Osteoblast (primary cell): ENCODE measurements around the gene PLA2G4B. TPM values are rescaled to one million over a fixed set of nuclear protein-coding genes. Genes with fewer than 3 reads are reported as not detected.
A peak's percentile ranks its signal among the peaks of the same experiment; 100 is the strongest.

Experiments used
- DNase-seq: peaks from one replicate; pipeline ENCODE4 v3.0.0; 2011; ENCODE audit warnings: low spot score, mixed read lengths; ENCODE audit not compliant: insufficient read length; ENCODE audit errors: missing footprints
- H2AFZ ChIP-seq: 2 replicates; pipeline ENCODE4 v1.6.0; 2011; ENCODE audit warnings: mild to moderate bottlenecking, low read length
- H3K27ac ChIP-seq: 2 replicates; pipeline ENCODE4 v1.5.1; 2011; ENCODE audit warnings: mild to moderate bottlenecking, low read depth, low read length, moderate library complexity
- H3K27me3 ChIP-seq: 2 replicates; pipeline ENCODE4 v1.6.0; 2012; ENCODE audit warnings: mild to moderate bottlenecking, control low read depth, inconsistent platforms, low read length, moderate library complexity; ENCODE audit not compliant: insufficient read depth
- H3K36me3 ChIP-seq: 2 replicates; pipeline ENCODE4 v1.5.1; 2011; ENCODE audit warnings: mild to moderate bottlenecking, low read length, control low read depth, moderate library complexity; ENCODE audit not compliant: insufficient read depth
- H3K4me1 ChIP-seq: 2 replicates; pipeline ENCODE4 v1.5.1; 2011; ENCODE audit warnings: mild to moderate bottlenecking, low read length, control low read depth, moderate library complexity; ENCODE audit not compliant: insufficient read depth
- H3K4me2 ChIP-seq: 2 replicates; pipeline ENCODE4 v1.6.0; 2011; ENCODE audit warnings: mild to moderate bottlenecking, low read length; ENCODE audit not compliant: insufficient read depth
- H3K4me3 ChIP-seq: fragments of 200-600 bp; sonication (generic); 3 replicates; pipeline ENCODE4 v1.5.1; 2012; ENCODE audit warnings: mild to moderate bottlenecking, low read length, inconsistent platforms; ENCODE audit not compliant: insufficient read depth
- H3K79me2 ChIP-seq: 2 replicates; pipeline ENCODE4 v1.6.0; 2012; ENCODE audit warnings: mild to moderate bottlenecking, low read length, control low read depth, inconsistent platforms; ENCODE audit not compliant: insufficient read depth
- H3K9me3 ChIP-seq: 2 replicates; pipeline ENCODE4 v1.5.1; 2011; ENCODE audit warnings: low read depth, low read length, control low read depth
- H4K20me1 ChIP-seq: 2 replicates; pipeline ENCODE4 v1.6.0; 2012; ENCODE audit warnings: mild to moderate bottlenecking, low read length, control low read depth; ENCODE audit not compliant: insufficient read depth
- total RNA-seq: library from RNA; depleted of rRNA; stranded (reverse); fragments of >200 nt; gene quantifications from 2 replicates; pipeline ENCODE4 v1.2.3, GENCODE V29; 2012
- TF ChIP-seq, protein P1 (sequence below): IDR thresholded peaks from 2 replicates; pipeline ENCODE4 v1.5.1; 2011; ENCODE audit warnings: mild to moderate bottlenecking, low read depth, low read length, moderate library complexity; ENCODE audit errors: extremely low read depth

The PLA2G4B gene
- total RNA-seq, 1 donor = 0.72 TPM

DNA sequence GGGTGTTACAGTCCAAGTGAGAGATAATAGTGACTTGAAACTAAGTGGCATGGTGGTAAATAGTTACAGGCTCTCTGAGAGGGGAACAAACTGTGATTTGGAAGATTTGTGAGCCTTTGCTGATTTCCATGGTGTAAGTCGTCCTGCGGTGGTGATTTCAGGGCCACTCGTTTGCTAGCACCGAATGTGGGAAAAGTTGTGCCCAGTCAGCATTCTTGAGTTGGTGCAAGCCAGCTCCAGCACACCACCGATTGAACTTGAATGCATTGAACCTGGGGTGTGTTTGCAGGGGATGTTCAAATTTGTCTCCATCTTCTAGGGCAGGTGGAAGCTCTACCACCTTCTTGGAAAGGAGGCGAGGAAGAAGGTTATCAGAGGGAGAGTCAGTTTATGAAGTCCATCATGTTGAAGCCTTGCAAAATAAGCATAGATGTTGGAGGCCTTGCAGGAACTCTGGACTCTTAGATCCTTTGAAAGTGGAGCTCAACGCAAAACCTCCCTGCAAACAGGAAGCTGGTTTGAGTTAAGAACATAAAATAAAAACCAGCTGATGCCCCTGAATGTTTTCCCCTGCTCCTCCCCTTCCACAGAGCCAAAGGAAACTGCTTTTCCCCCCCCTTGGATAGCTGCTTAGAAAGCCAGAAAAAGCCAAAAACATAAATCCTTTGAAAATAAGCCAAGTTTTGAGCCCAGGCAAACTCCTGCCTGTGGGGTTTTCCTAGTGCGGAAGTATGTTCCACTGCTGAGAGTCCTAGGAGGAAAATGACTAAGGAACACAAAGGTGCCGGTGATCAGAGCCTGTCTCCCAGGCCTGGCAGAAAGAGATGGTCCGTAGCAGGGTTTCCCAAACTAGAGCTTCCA, 42.4 kb upstream of the PLA2G4B start:
- no peak overlapping the region for H3K4me3 ChIP-seq
- peak overlapping the region; percentile 12 for H2AFZ ChIP-seq

GRCh38 chr15:41797201-41797944, 41.3 kb upstream of the PLA2G4B start:
- peaks cover 45% of the 10 kb centered on the region for H3K79me2 ChIP-seq
- TF ChIP-seq, protein P1, sequence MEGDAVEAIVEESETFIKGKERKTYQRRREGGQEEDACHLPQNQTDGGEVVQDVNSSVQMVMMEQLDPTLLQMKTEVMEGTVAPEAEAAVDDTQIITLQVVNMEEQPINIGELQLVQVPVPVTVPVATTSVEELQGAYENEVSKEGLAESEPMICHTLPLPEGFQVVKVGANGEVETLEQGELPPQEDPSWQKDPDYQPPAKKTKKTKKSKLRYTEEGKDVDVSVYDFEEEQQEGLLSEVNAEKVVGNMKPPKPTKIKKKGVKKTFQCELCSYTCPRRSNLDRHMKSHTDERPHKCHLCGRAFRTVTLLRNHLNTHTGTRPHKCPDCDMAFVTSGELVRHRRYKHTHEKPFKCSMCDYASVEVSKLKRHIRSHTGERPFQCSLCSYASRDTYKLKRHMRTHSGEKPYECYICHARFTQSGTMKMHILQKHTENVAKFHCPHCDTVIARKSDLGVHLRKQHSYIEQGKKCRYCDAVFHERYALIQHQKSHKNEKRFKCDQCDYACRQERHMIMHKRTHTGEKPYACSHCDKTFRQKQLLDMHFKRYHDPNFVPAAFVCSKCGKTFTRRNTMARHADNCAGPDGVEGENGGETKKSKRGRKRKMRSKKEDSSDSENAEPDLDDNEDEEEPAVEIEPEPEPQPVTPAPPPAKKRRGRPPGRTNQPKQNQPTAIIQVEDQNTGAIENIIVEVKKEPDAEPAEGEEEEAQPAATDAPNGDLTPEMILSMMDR = no peak
- H4K20me1 ChIP-seq = peaks cover 4% of the 10 kb centered on the region
- no peak overlapping the region for H3K27ac ChIP-seq
- peaks cover 31% of the 10 kb centered on the region for H3K4me1 ChIP-seq
- H3K4me2 ChIP-seq = no peak overlapping the region
- no peak for DNase-seq
- no peak overlapping the region for H2AFZ ChIP-seq
- peaks cover 8% of the 10 kb centered on the region for H3K36me3 ChIP-seq
- no peak overlapping the region for H3K4me3 ChIP-seq
- H3K9me3 ChIP-seq = no peaks in the 10 kb centered on the region
- H3K27me3 ChIP-seq = no peaks in the 10 kb centered on the region

More for the DNA sequence above, 42.4 kb upstream of the PLA2G4B start:
- peak overlapping the region; percentile 56 for H3K4me2 ChIP-seq
- no peak overlapping the region for H3K27ac ChIP-seq
- H3K36me3 ChIP-seq = peaks cover 8% of the 10 kb centered on the region
- peaks cover 52% of the 10 kb centered on the region for H3K79me2 ChIP-seq
- H4K20me1 ChIP-seq = peaks cover 7% of the 10 kb centered on the region
- H3K27me3 ChIP-seq = no peaks in the 10 kb centered on the region
- no peak for DNase-seq
- H3K4me1 ChIP-seq = peaks cover 29% of the 10 kb centered on the region
- no peaks in the 10 kb centered on the region for H3K9me3 ChIP-seq
- TF ChIP-seq, protein P1 = no peak

DNA sequence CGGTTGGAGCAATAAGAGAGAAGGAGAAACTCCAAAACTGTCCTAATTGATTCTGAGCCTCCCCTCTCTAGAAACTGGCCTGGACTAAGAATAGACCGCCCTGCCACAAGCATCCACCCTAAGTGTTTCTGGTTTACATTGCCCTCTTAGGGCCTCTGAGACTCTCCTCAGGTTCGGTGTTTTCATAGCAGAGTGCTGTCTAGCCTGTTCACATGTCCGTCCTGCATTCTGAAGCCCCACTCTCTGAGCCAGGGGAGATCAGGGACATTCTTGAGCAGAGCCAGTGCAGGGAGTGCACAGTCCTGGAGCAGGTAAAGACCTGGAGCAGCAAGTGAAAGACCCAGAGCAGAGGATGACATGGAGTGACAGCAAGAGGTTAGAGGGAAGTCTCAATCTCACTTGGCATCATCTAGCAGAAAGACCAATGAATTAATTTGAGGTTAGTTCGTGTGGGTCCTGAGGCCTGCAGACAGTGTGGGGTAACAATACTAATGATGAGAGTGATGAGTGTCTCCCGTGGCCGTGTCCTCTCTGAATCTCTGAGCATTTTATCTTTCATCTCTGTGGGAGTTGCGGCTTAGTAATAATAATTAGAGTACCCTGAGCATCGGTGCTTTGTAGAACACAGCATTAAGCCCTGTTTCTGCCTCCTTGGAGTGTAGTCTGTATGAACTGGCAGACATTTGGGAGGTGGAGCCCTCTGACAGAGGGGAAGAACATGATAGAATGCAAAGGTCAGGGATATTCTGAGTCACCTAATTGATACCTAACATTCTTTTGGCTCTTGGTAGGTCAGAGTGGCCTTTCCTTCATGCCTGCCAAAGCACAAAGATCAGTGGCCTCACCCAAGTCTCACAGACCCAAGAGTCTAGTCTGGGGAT, 39.8 kb upstream of the PLA2G4B start:
- Histone ChIP-seq H3K4me3 (no peak overlapping the region), H3K36me3 (peaks cover 8% of the 10 kb centered on the region), H3K27me3 (no peaks in the 10 kb centered on the region), H3K9me3 (no peaks in the 10 kb centered on the region), H3K4me2 (peak overlapping the region; percentile 23), H3K4me1 (peaks cover 34% of the 10 kb centered on the region), H3K27ac (peak overlapping the region; percentile 17), H3K79me2 (peaks cover 36% of the 10 kb centered on the region), H2AFZ (no peak overlapping the region), H4K20me1 (peaks cover 4% of the 10 kb centered on the region)
- no peak for DNase-seq
- TF ChIP-seq, protein P1 = no peak
